Kidney (tissue), 14 donors: Measurements from ENCODE around the gene KTN1. TPM values are rescaled to one million over a fixed set of nuclear protein-coding genes. Genes with fewer than 3 reads are reported as not detected.

ENCODE experiments used
- DNase-seq, 5 donors: peaks; one replicate each; pipeline ENCODE4 v3.0.0-alpha.2; 2013 to 2020
- FAIRE-seq: peaks from 2 replicates; lab custom pipeline; 2012; peaks lifted over from hg19 to GRCh38; lab: Jason Lieb, UNC
- H3K27ac ChIP-seq, 2 donors: one replicate each; pipeline ENCODE4 v1.7.0; 2013; ENCODE audit warnings: low read depth in 2 of 2, low read length in 2 of 2, inconsistent platforms in 1 of 2
- H3K27me3 ChIP-seq: one replicate; pipeline ENCODE4 v1.7.1; 2013; ENCODE audit warnings: low read length, inconsistent platforms; ENCODE audit not compliant: control insufficient read depth, insufficient read depth
- H3K36me3 ChIP-seq, 3 donors: one replicate each; pipeline versions ENCODE4 v1.7.0 to v1.7.1; 2013; ENCODE audit warnings: low read length in 3 of 3, control low read depth in 1 of 3, inconsistent platforms in 1 of 3; ENCODE audit not compliant: insufficient read depth in 3 of 3, control insufficient read depth in 2 of 3
- H3K4me1 ChIP-seq, 3 donors: one replicate each; pipeline versions ENCODE4 v1.7.0 to v1.7.1; 2013; ENCODE audit warnings: low read length in 3 of 3, inconsistent platforms in 1 of 3, low read depth in 1 of 3; ENCODE audit not compliant: control insufficient read depth in 2 of 3, insufficient read depth in 2 of 3
- H3K4me3 ChIP-seq, 3 donors: one replicate each; pipeline versions ENCODE4 v1.7.0 to v1.8.1; 2013; ENCODE audit warnings: low read length in 3 of 3, control low read depth in 1 of 3, inconsistent platforms in 1 of 3
- H3K9ac ChIP-seq, 3 donors: one replicate each; pipeline versions ENCODE4 v1.7.0 to v1.7.1; 2013; ENCODE audit warnings: low read length in 3 of 3, control low read depth in 1 of 3, inconsistent platforms in 1 of 3
- H3K9me3 ChIP-seq, 3 donors: one replicate each; pipeline versions ENCODE4 v1.7.0 to v1.7.1; 2013; ENCODE audit warnings: low read length in 3 of 3, control low read depth in 1 of 3, inconsistent platforms in 1 of 3; ENCODE audit not compliant: control insufficient read depth in 2 of 3, insufficient read depth in 1 of 3
- intact Hi-C: fragments of 100-400 bp; cut with DNase I; formaldehyde crosslinking; loops from one replicate; pipeline ENCODE4 v1.11.1; 2022
- polyA plus RNA-seq: library from polyadenylated mRNA; stranded (reverse); fragments of 350-450 nt; fragmentation: Illumina TruSeq; extraction: RNeasy Lipid Tissue Mini Kit (QIAGEN cat#74804); gene quantifications from one replicate; pipeline ENCODE4 v1.2.3, GENCODE V29; 2014; ENCODE audit warnings: low read depth, low replicate concordance; ENCODE audit not compliant: insufficient read depth
- total RNA-seq: library from RNA; stranded (reverse); fragmentation: NEBNext Ultra II Directional; extraction: Animal tissue kit (Norgen Biotek cat#: 25700); gene quantifications from one replicate; pipeline ENCODE4 v1.2.1, GENCODE V29; 2021
- TF ChIP-seq, protein P1 (sequence below): IDR thresholded peaks from 3 replicates; pipeline ENCODE4 v1.5.1; 2012; ENCODE audit warnings: mild to moderate bottlenecking, moderate library complexity, borderline replicate concordance; ENCODE audit not compliant: insufficient read depth; ENCODE audit errors: extremely low read depth
- donor health status: control.
- donor health status: control.
- donor health status: control.
- donor health status: control.
- donor health status: control.
- donor health status: DM: yes; HTN: yes; CAD: no.
- donor health status: Normal renal cell carcinoma (clear cell type).

Gene KTN1
- total and polyA plus RNA-seq, 2 donors from 2014 or later = 106 to 155 TPM

DNA sequence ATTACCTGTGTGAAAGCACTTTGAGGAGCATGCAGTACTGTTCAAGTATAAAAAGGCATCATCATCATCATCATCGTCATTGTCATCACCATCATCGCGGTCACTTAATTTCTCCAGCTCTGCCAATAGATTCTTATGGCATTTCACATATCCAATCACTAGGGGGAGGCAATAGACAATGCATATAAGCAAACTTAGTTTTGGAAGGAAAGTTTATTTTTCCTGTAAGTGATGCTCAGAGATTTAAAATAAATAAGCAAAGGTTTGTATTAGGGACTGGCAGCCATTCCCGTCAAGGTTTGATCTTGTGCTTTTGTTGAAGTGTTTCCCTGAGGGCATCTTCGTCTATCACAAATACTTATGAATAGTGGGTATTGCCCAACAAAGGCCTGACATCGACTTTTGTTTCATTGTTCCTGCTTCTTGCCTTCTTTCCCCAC is 127.4 kb downstream of the KTN1 start:
- no peaks in the 10 kb centered on the region for H3K27me3 ChIP-seq
- no peaks in the 10 kb centered on the region for H3K9me3 ChIP-seq
- no peaks in the 10 kb centered on the region for H3K36me3 ChIP-seq
- peak; percentile 27 for FAIRE-seq
- no peak overlapping the region for H3K27ac ChIP-seq
- no peak overlapping the region for H3K9ac ChIP-seq
- no peak overlapping the region for H3K4me3 ChIP-seq
- intact Hi-C loops = loop anchor here (10.0 kb wide), 1 partner anchor 767 kb away; no protein-coding TSS in a partner anchor
- H3K4me1 ChIP-seq = no peaks in the 10 kb centered on the region
- DNase-seq = peak in 2 of 5 donors; percentile 52 to 71
- TF ChIP-seq, protein P1, sequence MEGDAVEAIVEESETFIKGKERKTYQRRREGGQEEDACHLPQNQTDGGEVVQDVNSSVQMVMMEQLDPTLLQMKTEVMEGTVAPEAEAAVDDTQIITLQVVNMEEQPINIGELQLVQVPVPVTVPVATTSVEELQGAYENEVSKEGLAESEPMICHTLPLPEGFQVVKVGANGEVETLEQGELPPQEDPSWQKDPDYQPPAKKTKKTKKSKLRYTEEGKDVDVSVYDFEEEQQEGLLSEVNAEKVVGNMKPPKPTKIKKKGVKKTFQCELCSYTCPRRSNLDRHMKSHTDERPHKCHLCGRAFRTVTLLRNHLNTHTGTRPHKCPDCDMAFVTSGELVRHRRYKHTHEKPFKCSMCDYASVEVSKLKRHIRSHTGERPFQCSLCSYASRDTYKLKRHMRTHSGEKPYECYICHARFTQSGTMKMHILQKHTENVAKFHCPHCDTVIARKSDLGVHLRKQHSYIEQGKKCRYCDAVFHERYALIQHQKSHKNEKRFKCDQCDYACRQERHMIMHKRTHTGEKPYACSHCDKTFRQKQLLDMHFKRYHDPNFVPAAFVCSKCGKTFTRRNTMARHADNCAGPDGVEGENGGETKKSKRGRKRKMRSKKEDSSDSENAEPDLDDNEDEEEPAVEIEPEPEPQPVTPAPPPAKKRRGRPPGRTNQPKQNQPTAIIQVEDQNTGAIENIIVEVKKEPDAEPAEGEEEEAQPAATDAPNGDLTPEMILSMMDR = peak; percentile 60

- no peaks in the 10 kb centered on the region for H3K27me3 ChIP-seq
- H3K27ac ChIP-seq = no peak overlapping the region
- intact Hi-C loops = no loop called here
- H3K4me1 ChIP-seq = peaks cover 0 to 5% (median 2%) of the 10 kb centered on the region in 3 donors
- H3K9me3 ChIP-seq = no peaks in the 10 kb centered on the region
- H3K9ac ChIP-seq = no peak overlapping the region
- DNase-seq = no peak
- no peak overlapping the region for H3K4me3 ChIP-seq
- no peaks in the 10 kb centered on the region for H3K36me3 ChIP-seq
- TF ChIP-seq, protein P1 = no peak
- no peak for FAIRE-seq
Measured at GRCh38 chr14:55710506-55711041, 130.6 kb downstream of the KTN1 start.

GRCh38 chr14:55711175-55711811 is 131.3 kb downstream of the KTN1 start:
- Histone ChIP-seq H3K4me3 (no peak overlapping the region), H3K9me3 (no peaks in the 10 kb centered on the region)

More at GRCh38 chr14:55711175-55711811, 131.3 kb downstream of the KTN1 start:
- DNase-seq (no peak), FAIRE-seq (peak; percentile 32)
- H3K27me3 ChIP-seq = no peaks in the 10 kb centered on the region
- H3K9ac ChIP-seq = no peak overlapping the region
- no peak overlapping the region for H3K27ac ChIP-seq
- intact Hi-C loops = no loop called here
- no peaks in the 10 kb centered on the region for H3K36me3 ChIP-seq
- peaks cover 0 to 5% (median 2%) of the 10 kb centered on the region in 3 donors for H3K4me1 ChIP-seq
- TF ChIP-seq, protein P1 = no peak
